ENCODE measurements around the gene SCART1.

SCART1 gene

GRCh38 chr10:133453516-133454203 lies at the start of gene SCART1:
Gene SCART1 (plus strand): TSS chr10:133453945. CDS start chr10:133453998, 53 bp downstream.
- TF ChIP-seq GATA3 (IDR thresholded peaks at IDR 0.05; ENCODE audit: low read depth, low read length) (no peak), GATA2 (IDR thresholded peaks at IDR 0.05; ENCODE audit: low read depth, low read length) (no peak)

GRCh38 chr10:133405272-133405671 lies 48.5 kb upstream of the SCART1 start:
- TF ChIP-seq GATA3 (IDR thresholded peaks at IDR 0.05; ENCODE audit: low read depth, low read length) = no peak
- no peak for TF ChIP-seq GATA2 (IDR thresholded peaks at IDR 0.05; ENCODE audit: low read depth, low read length)

- no peak for TF ChIP-seq GATA3 (IDR thresholded peaks at IDR 0.05; ENCODE audit: low read depth, low read length)
- TF ChIP-seq GATA2 (IDR thresholded peaks at IDR 0.05; ENCODE audit: low read depth, low read length) = no peak
Measured at GRCh38 chr10:133405844-133406527, 47.8 kb upstream of the SCART1 start.

GRCh38 chr10:133411523-133412380 lies 42.0 kb upstream of the SCART1 start:
- TF ChIP-seq GATA3 (IDR thresholded peaks at IDR 0.05; ENCODE audit: low read depth, low read length) = no peak

- TF ChIP-seq GATA2 (IDR thresholded peaks at IDR 0.05; ENCODE audit: low read depth, low read length) = no peak
- no peak for TF ChIP-seq GATA3 (IDR thresholded peaks at IDR 0.05; ENCODE audit: low read depth, low read length)
Measured at GRCh38 chr10:133412381-133412711, 41.4 kb upstream of the SCART1 start.

GRCh38 chr10:133415752-133416151 lies 38.0 kb upstream of the SCART1 start:
- TF ChIP-seq GATA2 (IDR thresholded peaks at IDR 0.05; ENCODE audit: low read depth, low read length) (no peak), GATA3 (IDR thresholded peaks at IDR 0.05; ENCODE audit: low read depth, low read length) (no peak)

- no peak for TF ChIP-seq GATA3 (IDR thresholded peaks at IDR 0.05; ENCODE audit: low read depth, low read length)
- no peak for TF ChIP-seq GATA2 (IDR thresholded peaks at IDR 0.05; ENCODE audit: low read depth, low read length)
Measured at GRCh38 chr10:133418289-133418993, 35.3 kb upstream of the SCART1 start.

GRCh38 chr10:133419211-133419950 lies 34.4 kb upstream of the SCART1 start:
- no peak for TF ChIP-seq GATA2 (IDR thresholded peaks at IDR 0.05; ENCODE audit: low read depth, low read length)
- TF ChIP-seq GATA3 (IDR thresholded peaks at IDR 0.05; ENCODE audit: low read depth, low read length) = no peak

- TF ChIP-seq GATA3 (IDR thresholded peaks at IDR 0.05; ENCODE audit: low read depth, low read length) (no peak), GATA2 (IDR thresholded peaks at IDR 0.05; ENCODE audit: low read depth, low read length) (no peak)
Measured at GRCh38 chr10:133420028-133420427, 33.7 kb upstream of the SCART1 start.

- TF ChIP-seq GATA2 (IDR thresholded peaks at IDR 0.05; ENCODE audit: low read depth, low read length) (no peak), GATA3 (IDR thresholded peaks at IDR 0.05; ENCODE audit: low read depth, low read length) (no peak)
Measured at GRCh38 chr10:133420579-133420978, 33.2 kb upstream of the SCART1 start.

- TF ChIP-seq GATA3 (IDR thresholded peaks at IDR 0.05; ENCODE audit: low read depth, low read length) (no peak), GATA2 (IDR thresholded peaks at IDR 0.05; ENCODE audit: low read depth, low read length) (no peak)
Measured at GRCh38 chr10:133421336-133422222, 32.2 kb upstream of the SCART1 start.

- no peak for TF ChIP-seq GATA3 (IDR thresholded peaks at IDR 0.05; ENCODE audit: low read depth, low read length)
- no peak for TF ChIP-seq GATA2 (IDR thresholded peaks at IDR 0.05; ENCODE audit: low read depth, low read length)
Measured at GRCh38 chr10:133422223-133422806, 31.4 kb upstream of the SCART1 start.

Measured in SH-SY5Y (cell line).